ENCODE data around the gene ECI1. TPM values are rescaled to one million over a fixed set of nuclear protein-coding genes. Genes with fewer than 3 reads are reported as not detected.

ECI1 gene
- total and polyA plus RNA-seq, 2 of the 4 experiments (the other 2 are of a cell fraction), result 20.3 to 30.1 TPM

- H3K4me3 ChIP-seq (ENCODE audit: insufficient read depth, low read depth, low read length), result no peak overlapping the region
- H3K27ac ChIP-seq (ENCODE audit: insufficient read depth, low read length), result no peak overlapping the region
- no peak overlapping the region for H2BK120ac ChIP-seq (ENCODE audit: low read depth, low read length)
- intact Hi-C loops (cut with micrococcal nuclease), result no loop called here
- ChIA-PET CTCF (no interaction called here), POLR2A (ENCODE audit: unreplicated experiment) (interaction anchor here (0.6 kb wide), 1 partner anchor 170 kb away, joined by 5 read pairs; no protein-coding TSS in a partner anchor)
- no peak overlapping the region for H2BK20ac ChIP-seq (ENCODE audit: low read depth, low read length)
- no peak overlapping the region for H2BK15ac ChIP-seq (ENCODE audit: low read depth, low read length)
- DNase-seq (no peak), ATAC-seq (ENCODE audit: low read depth) (no peak)
- H2AK9ac ChIP-seq (replicated peaks; ENCODE audit: low read depth, low read length, poor library complexity), result no peak overlapping the region
- no peak overlapping the region for H3K14ac ChIP-seq (replicated peaks; ENCODE audit: low read depth, low read length)
- H3K4me2 ChIP-seq (ENCODE audit: low read depth, low read length), result no peak overlapping the region
- no peaks in the 10 kb centered on the region for H4K20me1 ChIP-seq (ENCODE audit: insufficient read depth, low read length)
- no peaks in the 10 kb centered on the region for H3K9me1 ChIP-seq (ENCODE audit: insufficient read depth, low read length)
- H3K4ac ChIP-seq (ENCODE audit: low read depth, low read length), result no peak overlapping the region
- dilution Hi-C loops (cut with HindIII; ENCODE audit: low sequenced_read_pairs, unreplicated experiment), result no loop called here
- H4K8ac ChIP-seq (ENCODE audit: low read depth in 2 of 2, low read length in 2 of 2), result no peak overlapping the region
- no peak for TF ChIP-seq CEBPB (IDR thresholded peaks at IDR 0.05; ENCODE audit: low read depth, low read length)
- no peak for TF ChIP-seq USF2 (IDR thresholded peaks at IDR 0.05; ENCODE audit: low read depth, low read length)
- TF ChIP-seq CTCF (conservative IDR thresholded peaks at IDR 0.05; ENCODE audit: low read depth, low read length), result no peak
- TF ChIP-seq CHD1 (IDR thresholded peaks at IDR 0.05; ENCODE audit: low read depth, low read length), result no peak
- TF ChIP-seq NFE2L2 (IDR thresholded peaks at IDR 0.05; ENCODE audit: low read depth, low read length), result no peak
- TF ChIP-seq SMC3 (IDR thresholded peaks at IDR 0.05; ENCODE audit: low read depth, low read length), result no peak
- no peak for TF ChIP-seq ELK1 (IDR thresholded peaks at IDR 0.05; ENCODE audit: borderline replicate concordance, low read depth, low read length)
- no peak for TF ChIP-seq MXI1 (IDR thresholded peaks at IDR 0.05; ENCODE audit: borderline replicate concordance, low read depth, low read length)
- no peak for TF ChIP-seq MAZ (IDR thresholded peaks at IDR 0.05; ENCODE audit: borderline replicate concordance, low read depth, low read length)
- TF ChIP-seq RCOR1 (IDR thresholded peaks at IDR 0.05; ENCODE audit: insufficient replicate concordance, low read length), result no peak
- no peak for TF ChIP-seq FOS (IDR thresholded peaks at IDR 0.05; ENCODE audit: low read depth, low read length)
- TF ChIP-seq MAFK (IDR thresholded peaks at IDR 0.05; ENCODE audit: low read depth, low read length), result no peak
- TF ChIP-seq POLR2A (IDR thresholded peaks at IDR 0.05; ENCODE audit: low read depth, low read length), result no peak
- no peak for TF ChIP-seq RFX5 (IDR thresholded peaks at IDR 0.05; ENCODE audit: low read depth, low read length)
- no peak for TF ChIP-seq RAD21 (IDR thresholded peaks at IDR 0.05; ENCODE audit: low read length)
- no peak for TF ChIP-seq BHLHE40 (IDR thresholded peaks at IDR 0.05; ENCODE audit: low read depth, low read length)
- H3K79me1 ChIP-seq (ENCODE audit: low read depth in 1 of 2, low read length in 2 of 2), result no peaks in the 10 kb centered on the region
- no peak overlapping the region for H4K5ac ChIP-seq (ENCODE audit: low read depth, low read length)
- peaks cover 16% of the 10 kb centered on the region for H3K27me3 ChIP-seq (ENCODE audit: control insufficient read depth, insufficient read depth, low read length)
- no peaks in the 10 kb centered on the region for H3K36me3 ChIP-seq (ENCODE audit: control insufficient read depth, insufficient read depth, low read length)
- no peaks in the 10 kb centered on the region for H3K9me3 ChIP-seq (ENCODE audit: control insufficient read depth, insufficient read depth, low read length)
- H2BK5ac ChIP-seq (ENCODE audit: low read depth, low read length, poor library complexity, severe bottlenecking), result no peak overlapping the region
- H2AFZ ChIP-seq (replicated peaks; ENCODE audit: low read length, poor library complexity), result no peak overlapping the region
- no peak overlapping the region for H3K9ac ChIP-seq (ENCODE audit: low read depth, low read length)
- no peak overlapping the region for H3K56ac ChIP-seq (ENCODE audit: extremely low read depth, insufficient read depth, low read length)
- no peak overlapping the region for H3K18ac ChIP-seq (ENCODE audit: low read depth, low read length)
- WGBS, 2 experiments (ENCODE audit: extremely low coverage in 2 of 2, insufficient read length in 1 of 2), result 85% methylated on average over 9 of the region's 23 CpGs; no CpG with 5 or more reads in 1 of the 2 experiments
- H2AK5ac ChIP-seq (ENCODE audit: low read depth, low read length), result no peak overlapping the region
- H4K91ac ChIP-seq (ENCODE audit: insufficient read depth, low read depth, low read length), result no peak overlapping the region
- BruUV-seq (replicated peaks), result no TSS peak
- no peaks in the 10 kb centered on the region for H3K4me1 ChIP-seq (ENCODE audit: control insufficient read depth, insufficient read depth, low read length)
- in situ Hi-C loops (cut with MboI; ENCODE audit: low sequenced_read_pairs), result no loop called here
- no peak overlapping the region for H3K23ac ChIP-seq (ENCODE audit: low read depth, low read length)
Measured at GRCh38 chr16:2289282-2289681, 37.9 kb upstream of the ECI1 start.

All from IMR-90 (cell line).